ENCODE measurements around the gene IL25.
"Not testable (repeated sequence)": the region's sequence is repeated elsewhere in the genome, so short reads cannot be mapped to it uniquely, and the experiment has no call there.

- TF ChIP-seq POLR2A, CTCF (IDR thresholded peaks at IDR 0.05): not testable (repeated sequence)
Observed at GRCh38 chr14:23417269-23417668, 44.7 kb downstream of the IL25 start.

All from upper lobe of left lung (tissue), 4 donors.